HEK293 (cell line): ENCODE data around the gene SGMS1.

Experiments used
- BCL11A ChIP-seq: fragments of 450-650 bp; formaldehyde crosslinking; IDR thresholded peaks from 2 replicates; pipeline ENCODE4 v1.5.1; 2016; ENCODE audit warnings: low read depth, missing biosample characterization, missing genetic modification characterization
- CTCF ChIP-seq: fragments of 450-650 bp; formaldehyde crosslinking; IDR thresholded peaks from 2 replicates; pipeline ENCODE4 v1.5.1; 2016; ENCODE audit warnings: missing biosample characterization, missing genetic modification characterization
- EGR2 ChIP-seq: fragments of 450-650 bp; formaldehyde crosslinking; IDR thresholded peaks from 2 replicates; pipeline ENCODE4 v1.5.1; 2016; ENCODE audit warnings: low read depth, missing biosample characterization, missing genetic modification characterization
- FEZF1 ChIP-seq: fragments of 450-650 bp; formaldehyde crosslinking; IDR thresholded peaks from 2 replicates; pipeline ENCODE4 v1.5.1; 2016; ENCODE audit warnings: missing biosample characterization, missing genetic modification characterization
- SALL2 ChIP-seq: fragments of 450-650 bp; formaldehyde crosslinking; IDR thresholded peaks from 2 replicates; pipeline ENCODE4 v1.5.0; 2017; ENCODE audit warnings: missing biosample characterization, mild to moderate bottlenecking, missing genetic modification characterization, borderline replicate concordance
- YY1 ChIP-seq: fragments of 450-650 bp; formaldehyde crosslinking; IDR thresholded peaks from 2 replicates; pipeline ENCODE4 v1.5.1; 2018; ENCODE audit warnings: missing biosample characterization, missing genetic modification characterization
- ZBTB1 ChIP-seq: fragments of 450-650 bp; formaldehyde crosslinking; IDR thresholded peaks from 2 replicates; pipeline ENCODE4 v1.5.1; 2016; ENCODE audit warnings: missing biosample characterization, missing genetic modification characterization
- ZNF155 ChIP-seq: fragments of 450-650 bp; formaldehyde crosslinking; IDR thresholded peaks from 2 replicates; pipeline ENCODE4 v1.5.1; 2016; ENCODE audit warnings: missing biosample characterization, missing genetic modification characterization
- ZNF174 ChIP-seq: fragments of 450-650 bp; formaldehyde crosslinking; IDR thresholded peaks from 2 replicates; pipeline ENCODE4 v1.5.0; 2017; ENCODE audit warnings: missing biosample characterization, mild to moderate bottlenecking, missing genetic modification characterization
- ZNF785 ChIP-seq: fragments of 450-650 bp; formaldehyde crosslinking; IDR thresholded peaks from 2 replicates; pipeline ENCODE4 v1.5.1; 2016; ENCODE audit warnings: missing biosample characterization, missing genetic modification characterization
- ZNF792 ChIP-seq: fragments of 450-650 bp; formaldehyde crosslinking; IDR thresholded peaks from 2 replicates; pipeline ENCODE4 v1.5.1; 2016; ENCODE audit warnings: missing biosample characterization, missing genetic modification characterization

GRCh38 chr10:50375745-50376144, 248.0 kb downstream of the SGMS1 start:
- TF ChIP-seq ZNF792 (tag by site-specific recombination): no peak
- TF ChIP-seq FEZF1 (tag by site-specific recombination): no peak
- no peak for TF ChIP-seq CTCF (tag by site-specific recombination)
- no peak for TF ChIP-seq ZNF155 (tag by site-specific recombination)
- TF ChIP-seq EGR2 (tag by site-specific recombination): no peak
- no peak for TF ChIP-seq YY1 (tag by site-specific recombination)
- no peak for TF ChIP-seq ZNF785 (tag by site-specific recombination)
- TF ChIP-seq ZBTB1 (tag by site-specific recombination): no peak
- TF ChIP-seq ZNF174 (tag by site-specific recombination): no peak
- no peak for TF ChIP-seq BCL11A (tag by site-specific recombination)
- no peak for TF ChIP-seq SALL2 (tag by site-specific recombination)
